ENCODE data around the gene ANKFN1.

DNA sequence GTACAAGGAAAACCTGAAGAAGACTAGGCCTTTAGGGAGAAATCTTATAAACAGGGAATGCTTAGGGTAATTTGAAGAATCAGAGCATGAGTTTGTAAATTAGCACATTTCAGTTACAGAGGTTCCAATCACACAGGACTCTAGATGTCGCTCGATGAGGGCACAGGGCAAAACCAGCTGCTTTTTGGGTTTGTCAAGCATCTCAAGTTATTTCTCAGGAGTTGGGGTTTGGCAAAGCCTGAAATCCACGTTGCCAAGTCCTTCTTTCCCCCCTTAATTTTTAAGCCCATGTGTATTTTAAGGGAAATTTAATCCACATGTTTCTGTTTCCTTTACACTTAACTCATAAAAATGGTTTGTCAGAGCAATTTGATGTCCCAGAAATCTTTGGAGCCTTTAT, 146.9 kb downstream of the ANKFN1 start:
- TF ChIP-seq, protein P1, sequence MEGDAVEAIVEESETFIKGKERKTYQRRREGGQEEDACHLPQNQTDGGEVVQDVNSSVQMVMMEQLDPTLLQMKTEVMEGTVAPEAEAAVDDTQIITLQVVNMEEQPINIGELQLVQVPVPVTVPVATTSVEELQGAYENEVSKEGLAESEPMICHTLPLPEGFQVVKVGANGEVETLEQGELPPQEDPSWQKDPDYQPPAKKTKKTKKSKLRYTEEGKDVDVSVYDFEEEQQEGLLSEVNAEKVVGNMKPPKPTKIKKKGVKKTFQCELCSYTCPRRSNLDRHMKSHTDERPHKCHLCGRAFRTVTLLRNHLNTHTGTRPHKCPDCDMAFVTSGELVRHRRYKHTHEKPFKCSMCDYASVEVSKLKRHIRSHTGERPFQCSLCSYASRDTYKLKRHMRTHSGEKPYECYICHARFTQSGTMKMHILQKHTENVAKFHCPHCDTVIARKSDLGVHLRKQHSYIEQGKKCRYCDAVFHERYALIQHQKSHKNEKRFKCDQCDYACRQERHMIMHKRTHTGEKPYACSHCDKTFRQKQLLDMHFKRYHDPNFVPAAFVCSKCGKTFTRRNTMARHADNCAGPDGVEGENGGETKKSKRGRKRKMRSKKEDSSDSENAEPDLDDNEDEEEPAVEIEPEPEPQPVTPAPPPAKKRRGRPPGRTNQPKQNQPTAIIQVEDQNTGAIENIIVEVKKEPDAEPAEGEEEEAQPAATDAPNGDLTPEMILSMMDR (IDR thresholded peaks at IDR 0.05) = no peak
- TF ChIP-seq POLR2AphosphoS5 (IDR thresholded peaks at IDR 0.05) (no peak), POLR2A (IDR thresholded peaks at IDR 0.05) (no peak)

Measured in breast epithelium (tissue), 3 donors.